DMS 273 (cell line): Measurements from ENCODE around the gene NTM.

ENCODE experiments used
- DNase-seq: peaks from one replicate; lab custom pipeline; 2025; ENCODE audit not compliant: unreplicated experiment; lab: John Stamatoyannopoulos, UW

The NTM gene

DNA sequence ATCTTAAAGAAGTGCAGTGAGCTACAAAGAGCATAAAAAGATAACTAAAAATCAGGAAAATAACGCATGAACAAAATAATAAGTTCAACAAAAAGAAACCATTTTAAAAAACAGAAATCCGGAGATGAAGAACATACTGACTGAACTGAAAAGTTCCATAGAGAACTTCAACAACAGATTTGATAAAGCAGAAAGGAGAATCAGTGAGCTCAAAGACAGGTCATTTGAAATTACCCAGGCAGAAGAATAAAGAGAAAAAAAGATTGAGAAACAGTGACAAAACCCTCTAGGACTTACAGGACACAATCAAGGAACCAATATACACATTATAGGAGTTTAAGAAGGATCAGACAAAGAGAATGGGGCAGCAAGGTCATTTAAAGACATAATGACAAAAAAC is 334.3 kb downstream of the NTM start:
- no peak for DNase-seq

DNA sequence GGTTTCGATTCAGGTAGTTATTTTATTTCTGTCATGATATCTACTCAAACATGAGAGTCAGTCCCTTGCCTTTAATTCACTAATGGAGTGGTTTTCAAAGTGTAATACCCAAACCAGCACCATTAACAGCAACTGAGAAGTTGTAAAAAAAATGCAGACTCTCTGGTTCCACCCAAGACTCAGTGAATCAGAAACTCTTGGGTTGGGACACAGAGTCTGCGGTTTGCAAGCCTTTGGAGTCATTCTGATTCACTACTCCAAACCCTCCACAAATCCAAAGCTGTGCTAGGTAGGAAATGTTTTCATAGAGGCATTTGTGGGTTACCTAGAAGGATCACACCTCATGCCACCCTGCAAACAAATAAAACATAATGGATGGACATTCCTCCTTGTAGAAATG is 340.1 kb downstream of the NTM start:
- no peak for DNase-seq

DNA sequence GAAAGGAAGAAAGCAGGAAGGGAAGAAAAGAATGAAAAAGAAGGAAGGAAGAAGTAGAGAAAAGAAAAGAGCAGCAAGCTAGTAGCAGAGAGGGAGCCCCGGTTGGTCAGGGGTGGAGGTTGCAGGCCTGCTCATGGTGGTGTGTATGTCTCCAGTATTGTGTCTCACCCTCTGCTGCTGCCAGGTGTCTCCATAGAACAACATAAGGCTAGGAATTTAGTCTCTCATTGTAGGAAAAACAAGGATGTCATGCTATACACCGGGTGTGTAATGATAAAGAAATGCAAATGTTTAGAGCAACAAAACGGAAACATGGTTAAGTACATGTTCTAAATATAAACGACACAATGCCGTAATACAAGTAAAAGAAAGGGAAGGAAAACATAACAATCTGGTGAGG is 342.5 kb downstream of the NTM start:
- no peak for DNase-seq

DNA sequence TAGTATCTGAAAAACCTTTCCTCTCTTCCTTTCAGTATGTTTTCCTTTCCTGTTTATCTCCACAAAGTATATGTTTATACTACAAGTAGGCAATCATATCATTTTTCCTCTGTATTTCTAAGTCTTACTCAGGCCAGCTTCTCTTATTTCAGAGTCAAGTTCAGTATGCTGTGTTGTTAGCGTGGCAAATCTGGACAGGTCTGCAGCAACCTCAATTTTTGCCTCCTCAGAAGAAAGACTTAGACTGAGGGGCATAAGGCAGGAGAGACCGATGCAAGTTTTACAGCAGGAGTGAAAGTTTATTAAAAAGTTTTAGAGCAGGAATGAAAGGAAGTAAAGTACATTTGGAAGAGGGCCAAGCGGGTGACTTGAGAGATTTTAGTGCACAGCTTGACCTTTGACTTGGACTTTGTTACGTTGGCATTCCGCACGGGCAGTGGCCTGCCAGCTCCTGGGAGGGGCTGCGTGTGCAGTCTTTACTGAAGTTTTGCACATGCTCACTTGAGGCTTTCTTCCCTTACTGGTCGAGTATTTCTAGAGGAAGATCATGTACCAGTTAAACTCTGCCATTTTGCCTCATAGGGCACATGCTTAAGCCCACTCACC is 343.2 kb downstream of the NTM start:
- DNase-seq = no peak

DNA sequence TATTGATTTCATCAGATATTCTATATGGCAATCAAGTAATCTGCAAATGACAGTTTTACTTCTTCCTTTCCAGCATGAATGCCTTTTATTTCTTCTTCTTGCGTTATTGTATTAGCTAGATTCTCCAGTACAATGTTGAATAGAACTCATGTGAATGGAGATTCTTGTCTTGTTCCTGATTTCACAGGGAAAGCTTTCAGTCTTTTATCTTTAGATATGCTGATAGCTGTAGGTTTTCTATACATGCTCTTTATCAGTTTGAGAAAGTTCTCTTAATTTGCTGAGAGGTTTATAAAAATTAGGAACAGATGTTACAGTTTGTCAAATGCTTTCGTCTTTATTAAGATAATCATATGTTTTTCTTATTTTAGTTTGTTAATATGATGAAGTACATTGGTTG is 347.2 kb downstream of the NTM start:
- DNase-seq = no peak

DNA sequence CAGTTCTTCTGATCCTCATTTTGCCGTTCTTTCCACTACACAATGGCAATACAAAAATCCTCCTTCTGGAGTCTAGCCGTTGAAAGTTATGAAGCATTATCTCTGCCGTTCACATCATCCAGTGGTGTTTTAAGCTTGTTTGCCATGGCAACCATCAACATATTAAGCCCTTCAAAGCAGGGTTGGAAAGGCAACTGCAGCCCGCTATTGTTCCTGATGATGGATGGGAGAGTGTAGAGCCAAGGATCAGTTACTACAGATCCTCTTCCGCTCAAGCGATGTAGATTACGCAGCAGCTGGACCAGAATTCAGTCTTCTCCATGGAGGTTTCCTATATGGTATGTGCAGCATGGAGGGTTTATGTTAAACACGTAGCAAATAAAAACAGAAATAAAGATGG is 352.7 kb downstream of the NTM start:
- DNase-seq = no peak

DNA sequence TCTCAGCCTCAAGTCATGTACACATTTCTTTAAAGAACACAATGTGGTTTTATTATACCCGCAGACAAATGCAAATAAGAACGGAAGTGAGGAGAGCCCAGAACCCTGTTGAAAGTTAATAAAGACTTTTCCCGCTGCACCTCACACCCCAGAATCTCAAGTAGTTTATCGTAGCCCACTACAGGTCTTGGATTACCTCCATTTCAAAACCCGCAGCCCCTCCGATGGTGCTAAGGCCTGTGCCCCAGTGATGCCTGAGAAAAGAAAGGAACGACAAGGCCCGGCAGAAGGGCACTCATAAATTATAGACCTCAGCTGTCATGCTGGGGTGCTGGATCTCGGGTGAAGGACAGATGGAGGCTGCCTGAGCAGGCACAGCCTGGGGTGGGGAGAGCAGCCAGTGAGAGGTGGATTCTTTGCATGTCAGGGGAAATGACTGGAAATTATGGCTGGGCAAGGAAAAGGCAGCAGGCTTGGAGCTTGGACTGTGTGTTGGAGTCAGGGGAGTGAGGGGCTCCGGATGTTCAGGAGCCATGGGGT is 354.1 kb downstream of the NTM start:
- peak; percentile 58 for DNase-seq

DNA sequence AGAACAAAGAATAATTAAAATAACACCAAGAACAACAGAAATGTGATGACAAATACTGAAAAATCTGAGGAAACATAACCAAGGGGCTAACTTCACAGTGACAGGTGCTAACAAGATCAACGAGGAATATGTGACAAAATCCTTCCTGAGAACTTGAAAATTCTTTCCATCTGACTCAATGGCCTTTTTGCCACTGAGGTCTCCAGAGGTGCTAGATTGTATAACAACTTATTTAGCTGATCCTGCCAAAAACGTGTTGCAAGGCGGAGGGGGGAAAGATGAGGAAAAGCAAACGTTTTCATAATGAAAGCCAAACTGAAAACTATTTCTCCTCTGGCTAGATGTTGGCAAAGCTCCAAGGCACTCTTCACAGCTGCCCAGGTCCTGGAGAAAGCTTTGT is 364.5 kb downstream of the NTM start:
- no peak for DNase-seq

DNA sequence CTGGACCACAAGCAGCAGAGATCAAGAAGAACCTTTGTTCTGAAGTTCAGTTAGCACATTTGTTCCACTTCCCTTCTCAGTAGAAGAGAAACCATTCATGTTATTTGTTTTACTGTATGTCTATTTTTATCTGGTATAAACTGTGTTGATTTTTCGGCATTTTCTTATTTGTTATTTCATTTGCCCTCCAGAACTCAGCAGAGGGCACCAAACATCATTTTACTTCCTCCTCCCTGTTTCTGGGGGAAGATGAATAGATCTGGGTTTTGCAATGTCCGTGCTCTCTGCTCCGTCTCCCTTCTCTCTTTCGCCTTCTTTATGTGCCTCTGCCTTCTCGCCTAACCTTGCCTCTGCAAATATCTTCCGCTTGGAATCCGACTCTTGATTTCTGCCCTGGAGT is 366.9 kb downstream of the NTM start:
- DNase-seq = no peak

DNA sequence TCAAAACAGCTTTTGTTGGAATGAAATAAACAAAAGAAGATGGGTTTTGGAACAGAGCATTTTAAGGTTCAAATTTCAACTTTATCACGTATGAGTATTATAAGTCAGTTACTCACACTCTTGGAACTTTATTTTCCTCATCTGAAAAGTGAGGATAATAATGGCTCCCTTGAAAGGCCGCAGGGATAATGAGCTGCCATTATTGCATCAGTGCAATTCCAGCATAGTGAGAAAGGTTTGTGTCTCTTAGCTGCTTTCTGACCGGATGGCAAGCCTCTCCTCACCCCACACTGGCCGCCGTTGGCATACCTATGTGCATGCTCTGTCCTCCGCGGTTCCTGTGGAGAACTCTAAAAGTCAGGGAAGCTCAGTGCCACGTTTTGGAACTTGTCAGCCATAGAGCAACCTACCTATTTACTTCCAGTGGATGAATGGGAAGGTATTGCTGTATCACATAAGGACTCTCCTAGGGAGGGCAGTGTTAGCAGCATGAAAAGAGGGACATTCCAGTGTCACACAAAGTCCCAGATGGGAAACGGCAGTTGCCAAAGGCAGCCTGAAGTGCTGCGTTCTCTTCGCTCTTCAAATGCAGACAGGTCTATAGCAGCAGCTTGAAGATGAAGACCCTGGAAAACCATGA is 368.9 kb downstream of the NTM start:
- no peak for DNase-seq

DNA sequence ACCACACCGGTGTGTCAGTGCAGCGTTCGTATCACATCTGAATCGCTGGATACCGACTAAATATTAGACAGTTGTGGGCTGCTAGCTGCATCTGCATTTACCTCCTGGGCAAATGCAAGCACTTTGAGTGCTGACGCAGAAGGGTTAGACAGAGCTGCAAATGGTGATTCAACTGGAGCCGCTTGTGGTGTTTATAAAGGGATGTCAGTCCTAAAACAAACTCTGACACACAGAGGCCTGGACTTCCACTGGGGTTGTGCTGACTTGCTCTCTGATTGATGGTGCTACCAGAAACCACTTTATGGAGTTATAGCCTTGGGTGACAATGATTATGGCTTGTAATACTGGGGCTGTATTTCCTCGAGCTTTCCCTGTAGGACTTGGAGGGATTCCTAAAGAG is 374.4 kb downstream of the NTM start:
- DNase-seq = no peak

DNA sequence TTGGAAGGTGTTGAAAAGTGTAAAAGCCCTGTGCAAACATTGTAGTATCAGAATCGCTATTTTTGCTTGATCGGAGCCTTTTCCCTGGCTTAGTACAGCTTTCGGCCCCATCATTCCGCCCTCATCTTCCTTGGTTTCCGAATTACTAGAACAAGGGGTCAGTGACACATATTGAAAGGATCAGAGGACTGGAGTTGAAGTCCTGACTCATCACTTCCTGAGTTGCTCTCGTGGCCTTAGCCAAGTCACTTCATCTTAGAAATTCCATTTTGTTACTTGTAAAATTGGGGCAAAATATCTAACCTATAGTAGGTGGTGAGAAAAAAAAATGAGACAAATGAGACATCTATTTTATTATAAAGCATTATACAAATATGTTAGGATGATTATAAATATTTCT is 375.0 kb downstream of the NTM start:
- DNase-seq = no peak

DNA sequence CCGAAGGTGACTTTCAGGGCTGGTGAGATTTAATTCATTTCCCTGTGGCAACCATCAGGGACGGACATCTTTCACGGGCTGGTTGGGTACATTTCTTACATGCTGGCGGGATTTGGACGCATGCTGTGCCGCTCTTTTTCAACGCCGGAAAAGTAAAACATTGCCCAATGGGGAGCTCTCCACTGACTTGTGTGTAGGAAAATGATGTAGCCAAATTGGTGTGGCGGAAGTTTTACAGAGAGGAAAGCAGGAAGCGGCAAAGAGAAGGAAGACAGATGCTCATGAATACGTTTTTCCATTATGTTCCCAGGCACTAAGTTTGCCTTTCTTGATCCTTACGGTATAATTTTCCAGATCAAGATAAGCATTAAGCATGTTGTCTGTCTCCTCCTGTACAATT is 375.8 kb downstream of the NTM start:
- no peak for DNase-seq

DNA sequence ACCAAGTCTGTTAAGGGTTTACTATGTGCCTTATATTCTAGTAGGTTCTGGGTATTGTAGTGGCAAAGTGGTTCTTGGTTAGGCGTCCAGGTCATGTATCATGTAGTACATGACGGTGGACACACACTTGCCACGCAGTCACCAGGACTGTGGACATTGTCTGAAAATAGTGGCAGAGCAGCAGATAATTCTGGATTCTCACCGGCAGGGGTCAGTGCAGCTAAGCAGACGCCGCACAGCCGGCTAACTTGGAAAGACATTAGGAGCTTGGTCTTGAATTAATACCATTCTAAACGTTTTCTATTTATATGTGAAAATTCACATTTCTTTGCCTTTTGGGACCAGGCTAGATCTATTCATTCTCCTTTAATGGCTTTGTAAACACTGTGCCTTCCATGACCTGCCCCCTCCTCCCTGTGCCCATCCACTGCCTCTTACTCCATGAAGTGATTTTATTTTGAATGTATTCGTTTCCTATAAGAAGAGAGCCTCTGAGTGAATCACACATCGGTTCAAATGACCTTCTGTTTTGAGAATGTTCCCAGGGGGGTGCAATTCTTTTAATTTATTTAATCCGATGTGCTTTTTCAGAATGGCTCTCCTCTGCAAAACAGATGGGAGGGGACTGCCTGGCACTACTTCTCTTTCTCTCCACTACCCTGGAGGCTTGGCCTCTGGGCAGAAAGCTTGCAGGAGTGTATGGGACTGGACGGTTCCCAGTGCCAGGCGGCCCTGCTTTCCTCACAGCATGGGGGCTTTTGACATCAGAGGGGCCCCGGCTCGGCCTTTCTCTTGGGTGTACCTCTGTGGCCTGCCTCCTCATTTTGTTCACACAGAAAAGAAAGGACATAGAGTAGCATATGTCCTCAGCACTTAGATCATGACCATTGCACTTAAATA is 378.0 kb downstream of the NTM start:
- peak; percentile 52 for DNase-seq

DNA sequence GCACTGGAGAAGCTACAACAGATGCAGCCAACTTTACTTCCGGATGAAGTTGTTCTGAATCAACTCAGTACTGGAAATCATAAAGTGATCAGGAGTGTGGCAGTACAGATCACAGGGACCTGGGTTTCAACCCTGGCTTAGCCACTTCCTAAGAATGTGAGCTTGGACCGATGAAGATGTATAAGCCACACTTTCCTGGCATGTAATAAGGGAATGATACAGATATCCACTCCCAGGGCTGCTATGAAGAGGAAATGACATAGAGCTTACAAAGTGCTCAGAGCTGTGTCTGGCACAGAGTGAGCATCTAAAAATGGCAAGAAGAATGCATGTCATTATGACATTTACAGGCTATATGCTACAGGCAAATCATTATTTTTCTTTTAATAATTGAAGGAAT is 378.7 kb downstream of the NTM start:
- no peak for DNase-seq

DNA sequence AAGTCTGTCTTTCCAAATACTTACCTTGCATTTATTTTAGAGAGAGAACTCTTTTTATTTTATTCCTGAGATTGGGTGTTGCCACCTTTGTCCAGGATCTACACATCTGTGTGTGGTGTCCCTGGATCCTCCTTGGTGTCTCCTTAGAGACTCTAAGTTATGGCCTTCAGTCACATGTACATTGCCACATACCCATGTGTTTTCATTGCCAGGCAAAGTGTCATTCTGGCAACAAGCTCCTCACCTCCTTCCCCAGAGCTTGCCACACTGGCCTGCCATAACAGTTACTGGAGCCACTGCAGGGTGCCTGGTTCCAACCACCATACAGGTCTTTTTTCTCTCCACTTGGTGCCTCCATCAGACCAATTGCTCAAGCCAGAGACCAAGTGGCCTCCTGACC is 379.7 kb downstream of the NTM start:
- DNase-seq = no peak

DNA sequence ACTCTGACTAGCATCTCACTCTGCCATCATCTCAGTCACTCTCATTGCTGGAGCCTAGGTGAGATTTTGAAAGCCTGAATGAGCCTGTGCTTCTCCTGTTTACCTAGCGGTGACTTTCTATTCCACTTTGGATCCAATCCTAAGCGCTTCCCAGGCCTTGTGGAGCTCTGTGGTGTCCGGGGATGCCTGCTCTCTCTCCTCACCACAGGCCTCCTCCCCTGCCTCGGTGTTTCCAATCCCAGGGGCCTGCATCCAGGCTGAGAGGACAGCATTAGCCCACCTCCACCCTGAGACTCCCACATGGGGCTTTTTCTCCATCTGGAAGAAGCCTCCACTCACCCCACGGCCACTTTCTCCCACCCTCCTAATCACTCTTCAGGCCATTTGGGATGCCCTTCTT is 380.3 kb downstream of the NTM start:
- DNase-seq = no peak

DNA sequence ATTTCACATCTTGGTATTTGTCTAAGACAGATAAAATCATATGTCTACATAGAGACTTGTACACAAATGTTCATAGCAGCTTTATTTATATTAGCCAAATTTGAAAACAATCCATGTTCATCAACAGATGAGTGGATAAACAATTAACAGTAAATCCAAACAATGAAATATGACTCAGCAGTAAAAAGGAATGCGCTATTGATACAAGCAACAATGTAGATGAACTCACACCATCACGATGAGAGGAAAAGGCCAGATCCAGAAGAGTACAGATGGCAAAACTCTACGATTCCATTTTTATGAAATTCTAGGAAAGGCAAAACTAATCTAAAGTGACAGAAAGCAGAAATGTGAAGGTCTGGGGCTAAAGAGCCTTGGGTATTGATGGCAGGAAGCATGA is 384.3 kb downstream of the NTM start:
- DNase-seq = no peak

DNA sequence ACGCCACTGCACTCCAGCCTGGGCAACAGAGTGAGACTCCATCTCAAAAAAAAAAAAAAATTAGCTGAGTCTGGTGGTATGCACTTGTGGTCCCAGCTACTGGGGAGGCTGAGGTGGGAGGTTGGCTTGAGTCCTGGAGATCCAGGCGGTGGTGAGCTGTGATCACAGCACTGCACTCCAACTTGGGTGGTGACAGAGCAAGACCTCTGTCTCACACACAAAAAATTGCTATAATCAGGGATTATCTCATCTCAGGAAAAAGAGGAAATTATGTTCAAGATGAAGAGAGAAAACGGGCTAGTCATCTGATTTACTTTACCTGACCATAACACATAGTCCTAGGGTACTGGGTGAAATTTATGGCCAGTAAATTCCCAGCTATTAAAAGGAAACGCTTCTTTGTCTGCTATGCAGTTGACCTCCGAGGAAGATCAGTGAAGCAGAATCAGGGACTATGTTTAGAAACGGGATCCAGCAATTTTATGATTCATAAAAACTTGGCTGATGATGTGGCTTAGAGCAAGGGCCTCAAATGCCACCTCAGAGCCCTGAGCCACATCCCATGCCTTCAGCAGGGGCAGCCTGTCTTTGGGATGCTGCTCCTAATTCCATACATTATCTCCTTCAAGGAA is 386.2 kb downstream of the NTM start:
- DNase-seq = no peak

DNA sequence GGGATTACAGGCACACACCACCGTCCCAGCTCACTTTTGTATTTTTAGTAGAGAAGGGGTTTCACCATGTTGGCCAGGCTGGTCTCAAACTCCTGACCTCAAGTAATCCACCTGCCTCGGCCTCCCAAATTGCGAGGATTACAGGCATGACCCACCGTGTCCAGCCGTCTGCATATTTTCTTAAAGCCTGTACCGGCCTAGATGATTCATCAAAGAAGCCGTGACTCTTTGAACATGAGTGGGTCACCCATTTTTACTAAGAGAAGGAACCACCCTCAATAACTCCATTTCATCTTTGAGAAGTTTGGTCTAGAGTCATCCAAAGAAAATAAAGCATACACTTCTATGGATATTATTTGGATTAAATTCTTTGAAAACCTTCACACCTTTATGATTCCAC is 388.3 kb downstream of the NTM start:
- no peak for DNase-seq

DNA sequence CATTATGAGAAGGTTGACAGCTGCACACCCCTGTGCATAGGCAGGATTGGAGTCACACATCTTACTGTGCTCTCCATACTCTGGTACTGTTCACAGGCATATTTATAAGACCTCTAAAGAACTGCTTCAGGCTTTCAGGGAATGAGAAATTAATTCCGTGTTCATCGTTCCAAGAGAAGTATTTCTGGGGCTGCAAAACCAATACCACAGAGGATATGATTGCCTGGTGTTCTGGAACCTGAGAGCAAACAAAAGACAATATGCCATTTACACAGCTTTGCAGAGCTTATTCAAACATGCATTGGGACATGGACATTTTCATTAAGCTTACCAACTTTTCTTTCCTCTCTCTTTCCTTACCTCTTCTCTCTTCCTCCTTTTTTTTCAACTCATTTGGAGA is 388.7 kb downstream of the NTM start:
- DNase-seq = no peak
